ENCODE data around the gene GIT2. TPM values are rescaled to one million over a fixed set of nuclear protein-coding genes. Genes with fewer than 3 reads are reported as not detected.

The GIT2 gene
- total and polyA plus RNA-seq, 10 donors = 26.5 to 169 (median 121) TPM

DNA sequence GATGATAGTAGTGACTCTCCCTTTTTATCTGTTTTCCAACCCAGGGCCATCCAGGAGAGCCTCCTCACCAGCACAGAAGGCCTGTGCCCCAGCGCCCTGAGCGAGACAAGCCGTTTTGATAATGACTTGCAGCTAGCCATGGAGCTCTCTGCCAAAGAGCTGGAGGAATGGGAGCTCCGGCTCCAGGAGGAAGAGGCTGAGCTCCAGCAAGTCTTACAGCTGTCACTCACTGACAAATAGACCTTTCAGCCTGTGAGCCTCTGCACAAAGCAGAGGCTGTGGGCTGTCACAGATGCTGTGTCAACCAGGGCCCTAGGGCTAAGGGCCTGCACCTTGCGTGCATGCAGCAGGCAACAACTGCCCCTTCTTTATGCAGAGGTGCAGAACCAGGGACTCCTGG, 41.1 kb upstream of the GIT2 start:
- Histone ChIP-seq H3K27ac (peak overlapping the region in 3 of 8 donors; percentile 2 to 24 (median 17)), H3K4me1 (peaks cover 7 to 40% (median 18%) of the 10 kb centered on the region in 6 donors), H3K9me3 (no peaks in the 10 kb centered on the region), H3K36me3 (peaks cover 2 to 96% (median 63%) of the 10 kb centered on the region in 6 donors), H3K27me3 (replicated peaks in 1 of 7) (no peaks in the 10 kb centered on the region), H3K4me3 (no peak overlapping the region)
- DNase-seq = no peak
- intact Hi-C loops (cut with DNase I; ENCODE audit: low total_unique reads) = no loop called here
- WGBS, 5 donors = 90 to 96% (median 94%) methylated on average over 5 of the region's 5 CpGs
- peak in 1 of 3 donors; percentile 36 for TF ChIP-seq POLR2AphosphoS5 (IDR thresholded peaks at IDR 0.05)
- no peak for TF ChIP-seq POLR2A (IDR thresholded peaks at IDR 0.05)

GRCh38 chr12:110035534-110036104, 39.5 kb upstream of the GIT2 start:
- WGBS, 5 donors = 86 to 93% (median 89%) methylated on average over 7 of the region's 7 CpGs
- intact Hi-C loops (cut with DNase I; ENCODE audit: low total_unique reads) = no loop called here
- H3K36me3 ChIP-seq = peaks cover 2 to 98% (median 72%) of the 10 kb centered on the region in 6 donors

DNA sequence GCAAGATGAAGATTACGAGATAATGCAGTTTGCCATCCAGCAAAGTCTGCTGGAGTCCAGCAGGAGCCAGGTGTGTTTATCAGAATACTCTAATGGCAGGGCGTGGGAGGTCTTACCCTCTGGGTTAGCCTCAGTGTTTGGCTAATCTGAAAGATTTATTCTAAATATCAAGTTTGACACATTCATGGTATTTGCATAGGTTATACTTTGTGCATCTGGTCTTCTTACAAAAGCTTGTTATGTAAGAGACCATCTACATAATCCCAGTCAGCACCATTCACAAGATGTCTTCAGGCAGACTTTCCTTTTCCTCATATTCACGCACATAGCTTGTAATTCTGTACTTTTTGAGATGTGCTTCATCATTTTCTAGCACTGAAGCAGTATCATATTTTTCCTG, 37.7 kb upstream of the GIT2 start:
- Histone ChIP-seq H3K27me3 (replicated peaks in 1 of 7) (no peaks in the 10 kb centered on the region), H3K4me1 (peaks cover 0 to 16% (median 2%) of the 10 kb centered on the region in 6 donors)

More at GRCh38 chr12:110035534-110036104, 39.5 kb upstream of the GIT2 start:
- peak overlapping the region in 1 of 8 donors; percentile 14 for H3K27ac ChIP-seq
- no peaks in the 10 kb centered on the region for H3K9me3 ChIP-seq
- DNase-seq = no peak
- TF ChIP-seq POLR2A (IDR thresholded peaks at IDR 0.05) (no peak), CTCF (IDR thresholded peaks at IDR 0.05 in 8 of 11, conservative IDR thresholded peaks at IDR 0.05 in 3 of 11) (no peak), POLR2AphosphoS5 (IDR thresholded peaks at IDR 0.05) (no peak)
- H3K4me1 ChIP-seq = peaks cover 7 to 33% (median 16%) of the 10 kb centered on the region in 6 donors
- no peaks in the 10 kb centered on the region for H3K27me3 ChIP-seq (replicated peaks in 1 of 7)
- no peak overlapping the region for H3K4me3 ChIP-seq

DNA sequence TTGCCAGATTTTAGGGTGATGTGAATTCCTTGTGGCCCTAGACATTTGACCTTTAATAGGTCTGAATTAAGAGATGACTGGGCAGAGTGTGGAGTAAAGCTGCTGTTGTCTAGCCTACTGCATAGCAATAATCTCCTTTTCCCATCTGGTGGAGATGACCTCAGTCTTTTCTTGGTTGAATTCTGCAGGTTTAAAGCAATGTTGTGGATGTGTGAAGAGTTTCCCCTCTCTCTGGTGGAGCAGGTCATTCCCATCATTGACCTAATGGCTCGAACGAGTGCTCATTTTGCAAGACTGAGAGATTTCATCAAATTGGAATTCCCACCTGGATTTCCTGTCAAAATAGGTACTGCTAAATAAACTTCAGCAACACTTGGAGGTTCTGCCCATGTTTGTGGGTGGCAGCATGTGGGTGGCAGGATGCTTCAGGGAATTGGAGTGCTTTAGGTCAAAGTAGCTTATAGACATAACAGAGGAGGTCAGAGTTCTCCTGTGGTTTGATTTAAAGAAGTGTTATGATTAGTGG, 33.2 kb upstream of the GIT2 start:
- Histone ChIP-seq H3K36me3 (peaks cover 0 to 100% (median 89%) of the 10 kb centered on the region in 6 donors), H3K4me1 (peaks cover 0 to 7% (median 0%) of the 10 kb centered on the region in 6 donors), H3K27ac (no peak overlapping the region), H3K9me3 (no peaks in the 10 kb centered on the region), H3K27me3 (replicated peaks in 1 of 7) (no peaks in the 10 kb centered on the region), H3K4me3 (no peak overlapping the region)
- TF ChIP-seq CTCF (IDR thresholded peaks at IDR 0.05 in 8 of 11, conservative IDR thresholded peaks at IDR 0.05 in 3 of 11) = no peak
- TF ChIP-seq POLR2AphosphoS5 (IDR thresholded peaks at IDR 0.05) = no peak
- no peak for TF ChIP-seq POLR2A (IDR thresholded peaks at IDR 0.05)
- DNase-seq = no peak
- 85 to 97% (median 92%) methylated on average over 2 of the region's 2 CpGs for WGBS, 5 donors
- intact Hi-C loops (cut with DNase I; ENCODE audit: low total_unique reads) = no loop called here

More for the DNA sequence above, 37.7 kb upstream of the GIT2 start:
- intact Hi-C loops (cut with DNase I; ENCODE audit: low total_unique reads) = no loop called here
- 91 to 100% (median 95%) methylated on average over 3 of the region's 3 CpGs for WGBS, 5 donors
- peaks cover 2 to 100% (median 87%) of the 10 kb centered on the region in 6 donors for H3K36me3 ChIP-seq
- no peak for TF ChIP-seq POLR2A (IDR thresholded peaks at IDR 0.05)
- TF ChIP-seq CTCF (IDR thresholded peaks at IDR 0.05 in 8 of 11, conservative IDR thresholded peaks at IDR 0.05 in 3 of 11) = no peak
- no peak for TF ChIP-seq POLR2AphosphoS5 (IDR thresholded peaks at IDR 0.05)
- no peak for DNase-seq
- H3K9me3 ChIP-seq = no peaks in the 10 kb centered on the region
- no peak overlapping the region for H3K4me3 ChIP-seq
- H3K27ac ChIP-seq = no peak overlapping the region

Measured in spleen (tissue), 11 donors.